ENCODE measurements around the gene DDX28.
"Not testable (repeated sequence)": the region's sequence is repeated elsewhere in the genome, so short reads cannot be mapped to it uniquely, and the experiment has no call there.

DDX28 gene

GRCh38 chr16:67993207-67994039 lies 29.6 kb downstream of the DDX28 start:
- DNase-seq = peak; percentile 57

- DNase-seq = no peak
These were observed 30.3 kb downstream of the DDX28 start for GRCh38 chr16:67992661-67993206.

GRCh38 chr16:67990018-67990386 lies 33.0 kb downstream of the DDX28 start:
- no peak for DNase-seq

- no peak for DNase-seq
These were observed 33.6 kb downstream of the DDX28 start for GRCh38 chr16:67989322-67990017.

- no peak for DNase-seq
These were observed 34.4 kb downstream of the DDX28 start for GRCh38 chr16:67988675-67989074.

GRCh38 chr16:67987460-67988160 lies 35.4 kb downstream of the DDX28 start:
- DNase-seq = no peak

- DNase-seq = no peak
These were observed 36.1 kb downstream of the DDX28 start for GRCh38 chr16:67986949-67987348.

GRCh38 chr16:67982011-67982696 lies 40.9 kb downstream of the DDX28 start:
- DNase-seq = no peak

GRCh38 chr16:67979955-67980678 lies 42.9 kb downstream of the DDX28 start, which contains the start of gene DPEP3:
Gene DPEP3, minus strand, starts transcription at chr16:67980499. Its CDS starts 119 bp downstream, at chr16:67980380.
- DNase-seq = no peak

GRCh38 chr16:67977469-67978227 lies 45.4 kb downstream of the DDX28 start:
- DNase-seq = no peak

- no peak for DNase-seq
These were observed 46.0 kb downstream of the DDX28 start for GRCh38 chr16:67977005-67977404.

- DNase-seq = no peak
These were observed 46.8 kb downstream of the DDX28 start for GRCh38 chr16:67976205-67976604.

- DNase-seq = no peak
These were observed 47.5 kb downstream of the DDX28 start for GRCh38 chr16:67975321-67976105.

GRCh38 chr16:67972285-67972684 lies 50.7 kb downstream of the DDX28 start:
- DNase-seq = not testable (repeated sequence)

GRCh38 chr16:67971111-67971510 lies 51.9 kb downstream of the DDX28 start:
- no peak for DNase-seq

Data from NK-92 treated with Interleukin-12 subunit alpha and Interleukin-12 subunit beta, amount 100 ng/mL, for 24 hours (cell line).